Chondrocyte (in vitro differentiated cells): Measurements from ENCODE around the gene ADRB2. TPM values are rescaled to one million over a fixed set of nuclear protein-coding genes. Genes with fewer than 3 reads are reported as not detected.

ENCODE experiments used
- DNase-seq: peaks from one replicate; pipeline ENCODE4 v3.0.0; 2021; ENCODE audit warnings: mixed read lengths, low spot score
- H3K27ac Mint-ChIP-seq: one replicate; pipeline ENCODE4 v1.8.0; 2021; ENCODE audit warnings: mild to moderate bottlenecking, moderate library complexity, mixed read lengths; ENCODE audit not compliant: unreplicated experiment
- H3K27me3 Mint-ChIP-seq: 2 replicates; pipeline ENCODE4 v1.8.0; 2021; ENCODE audit warnings: low read depth, mixed read lengths
- H3K36me3 Mint-ChIP-seq: 2 replicates; pipeline ENCODE4 v1.8.0; 2021; ENCODE audit warnings: low read depth, mixed read lengths
- H3K4me1 Mint-ChIP-seq: 2 replicates; pipeline ENCODE4 v1.8.0; 2021; ENCODE audit warnings: low read depth, mild to moderate bottlenecking, mixed read lengths
- H3K4me3 Mint-ChIP-seq: one replicate; pipeline ENCODE4 v1.8.0; 2021; ENCODE audit warnings: mild to moderate bottlenecking, moderate library complexity, mixed read lengths; ENCODE audit not compliant: unreplicated experiment
- H3K9me3 Mint-ChIP-seq: 2 replicates; pipeline ENCODE4 v1.8.0; 2021; ENCODE audit warnings: low read depth, mixed read lengths
- CTCF ChIP-seq: fragments of 200-600 bp; sonication (generic); IDR thresholded peaks from 2 replicates; pipeline ENCODE4 v1.5.0; 2021; ENCODE audit warnings: antibody characterized with exemption, mild to moderate bottlenecking, moderate library complexity
- total RNA-seq: library from RNA; stranded (reverse); gene quantifications from 3 replicates; pipeline ENCODE4 v1.2.1, GENCODE V29; 2021

ADRB2 gene
- total RNA-seq, 1 donor from 2014 or later = 0.40 TPM

GRCh38 chr5:148834689-148835088 is 8.3 kb downstream of the ADRB2 start:
- Mint-ChIP-seq H3K27ac (no peak overlapping the region), H3K4me3 (no peak overlapping the region)

GRCh38 chr5:148836272-148837250 is 10.2 kb downstream of the ADRB2 start:
- no peaks in the 10 kb centered on the region for H3K36me3 Mint-ChIP-seq
- H3K27me3 Mint-ChIP-seq = no peaks in the 10 kb centered on the region
- TF ChIP-seq CTCF = no peak
- no peak for DNase-seq
- H3K9me3 Mint-ChIP-seq = no peaks in the 10 kb centered on the region
- H3K4me1 Mint-ChIP-seq = peaks cover 2% of the 10 kb centered on the region
- no peak overlapping the region for H3K27ac Mint-ChIP-seq
- no peak overlapping the region for H3K4me3 Mint-ChIP-seq

More at GRCh38 chr5:148834689-148835088, 8.3 kb downstream of the ADRB2 start:
- no peak for TF ChIP-seq CTCF
- Mint-ChIP-seq H3K4me1 (peaks cover 7% of the 10 kb centered on the region), H3K36me3 (no peaks in the 10 kb centered on the region), H3K27me3 (no peaks in the 10 kb centered on the region), H3K9me3 (no peaks in the 10 kb centered on the region)
- DNase-seq = no peak

- no peak for DNase-seq
- H3K27me3 Mint-ChIP-seq = no peaks in the 10 kb centered on the region
- no peaks in the 10 kb centered on the region for H3K36me3 Mint-ChIP-seq
- H3K4me1 Mint-ChIP-seq = no peaks in the 10 kb centered on the region
- H3K27ac Mint-ChIP-seq = no peak overlapping the region
- no peak overlapping the region for H3K4me3 Mint-ChIP-seq
- no peak for TF ChIP-seq CTCF
- no peaks in the 10 kb centered on the region for H3K9me3 Mint-ChIP-seq
Measured at GRCh38 chr5:148837383-148837782, 11.0 kb downstream of the ADRB2 start.

GRCh38 chr5:148838357-148838756 is 11.9 kb downstream of the ADRB2 start:
- DNase-seq = no peak
- no peaks in the 10 kb centered on the region for H3K36me3 Mint-ChIP-seq
- TF ChIP-seq CTCF = no peak
- no peaks in the 10 kb centered on the region for H3K4me1 Mint-ChIP-seq
- no peak overlapping the region for H3K27ac Mint-ChIP-seq
- H3K4me3 Mint-ChIP-seq = no peak overlapping the region
- H3K27me3 Mint-ChIP-seq = no peaks in the 10 kb centered on the region
- no peaks in the 10 kb centered on the region for H3K9me3 Mint-ChIP-seq

- H3K9me3 Mint-ChIP-seq = no peaks in the 10 kb centered on the region
- no peaks in the 10 kb centered on the region for H3K36me3 Mint-ChIP-seq
- no peak for TF ChIP-seq CTCF
- peaks cover 5% of the 10 kb centered on the region for H3K4me1 Mint-ChIP-seq
- no peak for DNase-seq
- H3K27ac Mint-ChIP-seq = no peak overlapping the region
- H3K27me3 Mint-ChIP-seq = no peaks in the 10 kb centered on the region
- H3K4me3 Mint-ChIP-seq = no peak overlapping the region
Measured at GRCh38 chr5:148839960-148840359, 13.5 kb downstream of the ADRB2 start.
